Measurements from ENCODE around the gene FAM184B.
"Not testable (repeated sequence)": the region's sequence is repeated elsewhere in the genome, so short reads cannot be mapped to it uniquely, and the experiment has no call there.

FAM184B gene

DNA sequence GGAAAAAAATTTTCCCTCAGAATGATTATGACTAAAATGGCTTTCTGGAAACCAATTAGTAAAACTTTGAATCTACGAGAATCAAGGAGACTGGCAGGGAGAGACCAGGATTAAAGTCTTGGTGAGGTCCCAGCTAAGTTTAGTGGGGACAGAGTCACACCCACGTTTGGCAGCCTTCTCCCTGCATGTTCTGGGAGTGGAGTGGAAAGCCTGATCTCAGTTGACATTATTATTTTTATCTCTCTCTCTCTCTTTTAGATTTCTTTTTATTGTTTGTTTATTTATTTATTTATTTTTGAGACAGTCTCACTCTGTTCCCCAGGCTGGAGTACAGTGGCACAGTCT lies 99.2 kb downstream of the FAM184B start:
- no peak for DNase-seq (ENCODE audit: low read depth, low spot score)

DNA sequence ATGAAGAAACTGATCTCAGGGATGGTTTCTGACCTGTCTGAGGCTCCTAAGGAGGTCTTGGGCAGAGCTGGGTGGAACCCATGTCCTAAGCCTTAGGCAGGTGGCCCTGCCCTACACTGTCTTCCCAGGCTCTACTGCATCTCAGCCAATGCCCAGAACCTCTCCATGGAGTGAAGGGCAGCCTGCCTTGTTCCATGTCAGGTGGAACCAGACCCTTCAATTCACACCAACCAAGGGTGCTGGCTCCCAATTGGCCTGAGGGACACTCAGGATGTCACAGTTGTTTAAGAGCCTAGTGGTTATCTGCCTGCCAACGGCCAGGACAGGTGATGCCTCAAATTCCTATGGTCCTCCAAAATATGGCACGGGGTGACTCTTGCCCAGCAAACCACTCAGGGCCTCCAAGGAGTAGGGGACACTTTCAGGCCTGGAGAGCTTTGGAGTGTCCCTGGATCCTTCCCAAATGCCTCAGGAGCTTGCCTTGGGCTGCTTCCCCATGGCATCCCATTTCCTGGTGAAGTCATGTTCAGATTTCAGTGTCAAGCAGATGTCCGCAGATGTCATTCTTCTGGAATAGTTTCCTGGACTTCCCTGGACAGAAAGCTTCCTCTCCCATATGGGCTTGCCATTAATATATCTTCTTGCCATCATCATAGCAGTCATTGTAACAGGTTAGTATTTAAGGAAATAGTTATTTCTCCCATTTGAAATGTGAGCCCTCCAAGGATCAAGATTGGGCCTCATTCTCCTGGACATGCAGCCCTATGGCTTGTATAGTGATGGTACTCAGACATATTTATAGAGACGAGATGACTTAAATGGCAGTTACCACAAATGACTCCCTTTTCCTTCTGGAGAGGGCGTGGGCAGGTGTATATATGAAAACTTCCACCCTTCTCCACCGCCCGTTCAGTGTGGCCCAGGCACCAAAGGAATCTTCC lies 99.9 kb downstream of the FAM184B start:
- no peak for DNase-seq (ENCODE audit: low read depth, low spot score)

DNA sequence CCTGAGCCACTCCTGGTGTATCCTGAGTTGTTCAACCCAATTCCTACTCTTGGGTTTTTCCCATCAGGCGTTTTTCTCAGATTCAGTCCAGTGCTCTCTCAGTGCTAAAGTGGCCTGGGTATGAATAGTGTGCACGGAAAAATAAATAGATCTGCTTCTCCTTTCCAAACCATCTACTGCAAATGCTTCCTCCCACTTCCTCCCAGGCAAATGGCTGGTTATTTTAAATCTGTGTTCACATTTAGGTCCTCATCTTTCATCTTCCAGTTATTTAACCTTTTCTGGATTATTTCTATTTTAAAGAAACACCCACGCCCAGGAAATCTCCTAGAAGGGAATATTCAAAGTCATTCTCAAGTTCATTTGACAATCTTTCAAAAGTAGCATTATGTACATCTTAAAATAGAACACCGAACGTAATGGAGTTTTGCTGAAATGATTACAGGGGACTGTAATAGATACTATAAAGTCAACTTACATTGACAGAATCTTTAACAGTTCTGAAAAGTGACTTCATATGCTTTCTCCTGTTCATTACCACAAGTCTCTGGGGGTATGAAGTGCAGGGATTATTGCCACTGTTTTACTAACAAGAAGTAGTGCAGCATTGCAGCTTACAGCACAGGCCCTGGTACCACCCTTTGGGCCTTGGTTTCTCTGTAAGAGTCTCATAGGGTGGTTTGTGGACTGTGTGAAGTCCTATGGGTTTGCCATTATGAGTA lies 100.7 kb downstream of the FAM184B start:
- DNase-seq (ENCODE audit: low read depth, low spot score) = no peak

DNA sequence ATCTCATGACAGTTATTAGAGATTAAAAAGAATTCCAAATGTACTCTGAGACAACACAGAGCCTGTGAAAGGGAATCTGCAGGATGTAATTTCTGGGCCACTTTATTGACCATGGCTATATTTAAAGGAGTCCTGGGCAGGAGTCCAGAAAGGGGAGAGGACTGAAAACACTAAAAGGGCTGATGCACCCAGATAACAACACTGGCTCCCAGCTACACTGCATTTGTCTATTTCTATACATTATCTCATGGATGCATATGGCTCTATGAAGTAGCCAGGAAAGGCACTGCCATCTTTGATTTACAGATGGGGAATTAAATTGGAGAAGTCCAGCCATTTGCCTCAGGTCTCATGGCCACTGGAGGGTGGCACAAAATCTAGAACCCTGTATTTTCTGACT lies 111.0 kb downstream of the FAM184B start:
- DNase-seq (ENCODE audit: low read depth, low spot score) = no peak

DNA sequence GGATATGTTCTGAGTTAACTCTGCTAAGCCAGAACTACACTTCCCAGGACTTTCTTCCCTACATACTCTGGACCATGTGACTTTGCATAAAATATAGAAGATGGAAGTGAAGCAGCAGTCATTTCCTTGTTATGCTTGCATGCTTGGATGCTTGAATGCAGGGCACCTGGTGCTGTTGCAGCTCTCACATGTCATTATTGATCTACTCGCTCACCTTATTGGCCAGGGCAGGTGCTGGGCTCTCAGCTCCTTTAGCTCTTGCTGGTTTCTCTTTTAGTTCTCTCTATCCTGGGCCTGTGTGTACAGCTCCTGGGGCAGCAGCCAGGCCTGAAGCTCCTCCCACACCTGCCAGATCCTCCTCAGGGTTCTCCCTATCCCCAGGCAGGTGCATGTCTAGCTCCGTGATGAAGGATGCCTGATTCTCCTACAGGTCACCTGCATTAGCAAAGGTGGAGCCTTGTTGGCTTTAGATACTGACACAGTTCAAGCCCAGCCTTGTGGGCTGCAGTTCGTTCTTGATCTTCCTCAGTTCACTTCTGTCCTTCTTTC lies 113.7 kb downstream of the FAM184B start:
- no peak for DNase-seq (ENCODE audit: low read depth, low spot score)

DNA sequence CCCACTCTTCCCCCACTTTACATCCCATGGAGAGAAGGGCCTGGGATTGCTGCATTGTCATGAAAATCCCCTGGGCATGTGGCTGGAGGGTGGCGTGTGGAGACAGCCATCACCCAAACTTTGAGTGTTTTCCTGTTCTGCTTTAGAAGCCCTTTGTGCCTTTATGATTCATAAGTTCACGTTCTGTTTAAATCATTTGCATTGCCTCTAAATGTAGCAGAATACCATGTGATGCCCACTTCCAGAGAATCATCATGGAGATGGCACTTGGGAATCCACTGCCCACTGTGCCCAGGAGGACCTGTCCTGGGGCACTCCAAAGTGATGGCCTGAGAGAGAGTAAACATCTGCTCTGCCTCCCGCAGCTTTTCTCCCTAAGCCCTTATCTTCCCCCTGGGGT lies 114.2 kb downstream of the FAM184B start:
- DNase-seq (ENCODE audit: low read depth, low spot score) = no peak

DNA sequence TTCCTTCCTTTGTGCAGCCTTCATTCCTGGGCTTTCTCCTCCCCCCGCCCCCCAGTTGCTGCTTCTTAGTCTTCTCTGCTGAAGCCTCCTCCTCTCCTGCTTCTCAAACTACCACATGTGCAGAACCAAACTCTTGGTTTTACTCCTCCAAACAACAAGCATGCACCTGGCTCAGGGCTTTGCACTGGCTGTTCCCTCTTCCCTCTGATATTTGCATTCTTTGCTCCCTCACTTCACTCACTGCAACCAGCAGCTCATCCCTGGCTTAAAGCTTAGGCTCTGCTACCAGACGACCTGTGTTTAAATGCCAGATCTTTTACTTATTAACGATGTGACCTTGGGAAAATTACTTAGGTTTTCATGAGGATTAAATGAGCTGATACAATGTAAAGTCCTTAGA lies 115.6 kb downstream of the FAM184B start:
- no peak for DNase-seq (ENCODE audit: low read depth, low spot score)

DNA sequence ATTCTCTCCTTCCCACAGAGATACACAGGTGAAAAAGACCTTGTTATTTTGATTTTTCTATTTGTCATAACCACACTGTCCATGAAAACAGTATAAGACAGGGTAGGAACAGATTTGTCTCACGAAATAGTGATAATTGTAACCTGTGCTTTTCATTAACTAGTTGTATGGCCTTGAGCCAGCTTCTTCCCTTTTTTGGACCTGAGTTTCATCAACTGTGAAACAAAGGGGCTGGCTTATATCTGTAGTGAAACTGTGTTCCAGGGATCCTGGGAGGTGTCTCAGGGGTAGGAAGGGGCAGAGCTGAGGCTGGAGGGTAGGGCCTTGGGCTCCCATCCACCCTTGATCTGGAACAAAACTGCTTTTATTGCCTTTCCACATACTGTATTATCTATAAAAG lies 116.1 kb downstream of the FAM184B start:
- no peak for DNase-seq (ENCODE audit: low read depth, low spot score)

DNA sequence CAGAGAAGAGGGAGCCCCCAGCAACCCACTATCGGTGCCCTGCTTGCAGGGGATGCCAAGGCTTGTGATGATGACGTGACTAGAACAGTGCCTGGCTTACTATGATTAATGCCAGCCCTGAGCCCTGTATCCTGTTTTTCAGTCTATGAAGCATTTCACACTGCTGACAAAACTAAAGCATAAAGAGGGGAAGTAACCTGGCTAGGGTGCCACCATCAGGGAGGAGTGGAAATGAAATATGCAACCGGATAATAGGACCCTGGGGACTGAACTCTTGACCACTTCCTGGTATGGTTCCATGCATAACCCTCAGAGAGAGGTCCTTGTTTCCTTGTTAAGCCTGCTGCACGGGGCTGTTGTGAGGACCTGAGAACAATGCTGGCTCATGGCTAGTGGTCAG lies 116.7 kb downstream of the FAM184B start:
- no peak for DNase-seq (ENCODE audit: low read depth, low spot score)

DNA sequence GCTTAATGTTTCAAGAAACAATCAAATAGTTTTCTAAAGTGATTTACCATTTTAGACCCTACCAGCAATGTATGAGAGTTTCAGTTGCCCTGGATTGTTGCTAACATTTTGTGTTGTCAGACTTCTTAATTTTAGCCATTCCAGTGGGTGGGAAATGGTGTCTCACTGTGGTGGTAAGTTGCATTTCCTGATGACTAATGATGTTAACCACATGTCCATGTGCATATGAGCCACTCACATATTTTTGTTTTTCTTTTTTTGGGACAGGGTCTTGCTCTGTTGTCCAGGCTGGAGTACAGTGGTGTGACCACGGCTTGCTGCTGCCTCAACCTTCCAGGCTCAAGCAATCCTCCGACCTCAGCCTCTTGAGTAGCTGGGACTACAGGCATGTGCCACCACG lies 118.7 kb downstream of the FAM184B start:
- DNase-seq (ENCODE audit: low read depth, low spot score) = peak; percentile 24

DNA sequence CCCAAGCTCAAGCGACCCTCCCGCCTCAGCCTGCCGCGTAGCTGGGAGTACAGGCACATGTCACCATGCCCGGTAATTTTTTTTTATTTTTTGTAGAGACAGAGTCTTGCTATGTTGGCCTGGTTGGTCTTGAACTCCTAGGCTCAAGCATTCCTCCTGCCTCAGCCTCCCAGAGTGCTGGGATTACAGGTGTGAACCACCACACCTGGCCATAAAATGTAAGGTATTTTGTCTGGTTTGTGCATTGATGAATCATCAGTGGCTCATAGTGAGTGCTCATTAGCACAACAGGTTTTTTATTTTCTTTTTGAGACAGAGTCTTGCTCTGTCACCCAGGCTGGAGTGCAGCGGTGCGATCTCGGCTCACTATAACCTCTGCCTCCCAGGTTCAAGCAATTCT lies 122.2 kb downstream of the FAM184B start:
- not testable (repeated sequence) for DNase-seq (ENCODE audit: low read depth, low spot score)

DNA sequence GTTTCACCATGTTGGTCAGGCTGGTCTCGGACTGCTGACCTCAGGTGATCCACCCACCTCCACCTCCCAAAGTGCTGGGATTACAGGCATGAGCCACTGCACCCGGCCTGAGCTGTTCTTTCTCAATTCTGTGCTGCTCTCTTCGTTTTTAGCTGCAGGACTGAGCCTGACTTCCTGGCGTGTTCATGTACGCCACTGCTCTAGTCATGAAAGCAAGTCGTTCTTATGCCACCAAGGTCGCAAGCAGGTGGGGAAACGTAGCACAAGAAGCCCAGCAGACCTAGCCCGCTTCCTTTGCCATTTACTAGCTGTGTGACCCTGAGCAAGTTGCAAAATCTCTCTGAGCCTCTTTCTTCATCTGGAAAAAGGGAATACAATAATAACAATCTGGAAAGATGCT lies 123.6 kb downstream of the FAM184B start:
- no peak for DNase-seq (ENCODE audit: low read depth, low spot score)

DNA sequence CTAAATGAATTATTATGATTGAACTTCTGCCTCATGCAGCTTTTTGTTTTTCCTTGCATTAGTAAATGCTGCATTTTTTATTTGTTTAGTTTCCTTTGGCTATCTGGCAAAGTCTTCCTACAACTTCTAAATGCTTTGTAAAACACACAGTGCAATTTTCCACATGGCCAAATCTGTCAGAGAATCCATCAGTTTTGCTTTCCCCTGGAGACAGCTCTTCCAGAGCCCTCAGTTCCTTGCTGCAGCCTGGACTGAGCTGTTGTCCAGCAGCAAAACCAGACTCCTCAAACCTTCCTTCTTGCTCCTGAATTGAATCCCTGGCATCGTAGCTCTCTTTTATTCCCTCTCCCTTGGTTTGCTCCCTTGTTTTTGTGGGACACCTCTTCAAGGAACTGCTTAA lies 124.3 kb downstream of the FAM184B start:
- no peak for DNase-seq (ENCODE audit: low read depth, low spot score)

DNA sequence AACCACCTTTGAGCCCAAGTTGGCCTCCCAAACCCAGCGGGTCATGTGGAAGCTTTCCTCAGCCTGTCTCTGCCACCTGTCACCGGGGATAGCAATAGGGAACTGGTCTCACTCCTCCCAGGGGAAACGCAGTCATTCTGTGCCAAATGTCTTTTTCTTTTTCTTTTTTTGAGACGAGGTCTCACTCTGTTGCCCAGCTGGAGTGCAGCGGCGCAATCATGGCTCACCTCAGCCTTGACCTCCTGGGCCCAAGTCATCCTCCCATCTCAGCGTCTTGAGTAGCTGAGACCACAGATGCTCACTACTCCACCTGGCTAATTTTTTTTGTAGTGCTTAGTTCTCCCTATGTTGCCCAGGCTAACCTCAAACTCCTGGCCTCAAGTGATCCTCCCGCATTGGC lies 126.7 kb downstream of the FAM184B start:
- no peak for DNase-seq (ENCODE audit: low read depth, low spot score)

DNA sequence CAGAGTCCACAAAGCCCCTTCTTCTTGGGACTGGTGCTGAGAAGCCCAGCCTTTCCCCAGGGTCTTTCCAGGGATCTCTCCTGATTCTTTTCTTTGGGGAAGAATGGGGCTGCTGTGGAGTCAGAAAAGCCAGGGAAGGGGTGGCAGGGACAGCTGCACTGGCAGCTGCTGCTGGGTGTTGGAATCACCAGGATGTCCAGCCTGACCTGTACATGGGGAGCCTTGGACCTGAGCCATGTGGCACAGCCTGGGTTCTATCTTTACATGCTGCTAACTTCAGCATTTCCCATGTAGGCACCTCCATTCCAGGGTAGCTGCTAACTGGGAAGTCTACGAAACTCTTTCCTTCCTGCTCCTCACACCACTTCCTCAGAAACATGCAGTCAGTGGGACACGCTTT lies 131.0 kb downstream of the FAM184B start:
- DNase-seq (ENCODE audit: low read depth, low spot score) = no peak

DNA sequence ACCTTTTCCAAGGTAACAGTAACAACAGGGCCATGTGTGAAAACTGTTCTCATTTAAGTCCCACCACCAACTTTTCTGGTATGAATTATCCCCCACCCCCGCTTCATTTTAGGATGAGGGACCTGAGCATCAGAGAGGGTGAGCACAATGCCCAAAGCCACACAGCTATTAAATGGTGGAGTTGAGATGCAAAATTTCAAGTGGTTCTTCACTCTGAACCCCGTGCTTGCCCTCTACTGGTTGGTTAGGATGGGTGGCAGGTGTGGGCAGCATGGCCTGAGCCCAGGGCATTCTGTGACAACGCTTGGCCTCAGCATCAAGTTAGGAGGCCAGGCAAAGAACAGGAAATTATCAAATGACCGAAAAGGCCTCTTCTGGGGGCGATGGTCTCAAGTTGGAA lies 133.5 kb downstream of the FAM184B start:
- no peak for DNase-seq (ENCODE audit: low read depth, low spot score)

DNA sequence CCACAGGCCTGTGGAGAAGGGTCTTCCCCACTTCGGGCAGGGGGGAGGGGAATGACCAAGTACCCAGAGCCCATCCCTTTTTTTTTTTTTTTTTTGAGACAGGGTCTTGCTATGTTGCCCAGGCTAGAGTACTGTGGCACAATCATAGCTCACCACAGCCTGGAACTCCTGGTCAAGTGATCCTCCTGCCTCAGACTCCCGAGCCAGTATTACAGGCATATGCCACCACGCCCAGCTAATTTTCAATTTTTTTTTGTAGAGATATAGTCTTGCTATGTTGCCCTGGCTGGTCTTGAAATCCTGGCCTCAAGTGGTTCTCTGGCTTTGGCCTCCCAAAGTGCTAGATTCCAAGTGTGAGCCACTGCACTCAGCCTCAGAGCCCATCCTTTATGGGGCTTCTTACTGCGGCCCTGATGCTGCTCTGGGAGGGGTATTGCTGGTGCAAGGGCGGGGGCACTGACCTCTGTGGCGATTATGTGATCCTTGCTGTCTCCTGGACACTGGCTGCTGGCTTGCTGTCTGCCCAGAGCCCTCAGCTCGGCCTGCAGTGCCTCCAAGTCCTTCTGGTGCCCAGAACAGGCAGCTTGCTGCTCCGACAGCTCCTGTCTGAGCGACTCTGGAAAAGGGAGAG lies 134.1 kb downstream of the FAM184B start:
- DNase-seq (ENCODE audit: low read depth, low spot score) = no peak

DNA sequence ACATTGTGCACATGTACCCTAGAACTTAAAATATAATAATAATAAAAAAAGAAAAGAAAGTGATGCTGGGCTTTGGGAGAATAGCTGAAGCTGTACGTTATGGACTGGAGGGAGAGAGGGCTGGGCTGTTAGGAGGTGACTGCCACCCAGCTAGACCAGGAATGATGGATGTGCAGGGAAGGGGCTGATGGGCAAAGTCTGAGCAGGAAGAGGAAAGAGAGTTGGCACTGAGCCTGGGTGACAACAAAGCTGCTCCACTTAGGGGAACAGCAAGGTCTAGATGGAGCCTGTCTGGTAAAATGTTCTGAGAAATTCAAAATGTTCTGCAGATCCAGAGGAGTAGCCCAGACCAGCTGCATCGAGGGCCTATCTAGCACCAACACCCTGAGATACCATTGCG lies 134.7 kb downstream of the FAM184B start:
- no peak for DNase-seq (ENCODE audit: low read depth, low spot score)

DNA sequence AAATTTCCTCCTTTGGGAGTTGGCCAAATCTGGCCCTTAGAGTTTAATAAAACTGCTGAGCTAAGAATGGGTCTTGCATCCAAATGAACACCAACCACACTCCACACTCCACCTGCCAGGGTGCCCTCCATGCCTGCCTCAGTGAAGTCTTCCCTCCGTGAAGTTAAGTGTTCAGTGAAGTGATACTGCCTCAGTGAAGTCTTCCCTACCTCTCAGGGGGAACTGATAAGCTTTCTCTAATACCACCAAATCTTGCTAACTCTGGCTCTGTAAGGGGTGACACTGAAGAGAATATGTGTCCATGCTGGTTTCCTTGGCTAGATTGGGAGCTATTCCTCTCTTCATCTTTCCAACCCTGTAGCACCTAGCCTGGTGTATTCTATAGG lies 139.0 kb downstream of the FAM184B start:
- no peak for DNase-seq (ENCODE audit: low read depth, low spot score)

DNA sequence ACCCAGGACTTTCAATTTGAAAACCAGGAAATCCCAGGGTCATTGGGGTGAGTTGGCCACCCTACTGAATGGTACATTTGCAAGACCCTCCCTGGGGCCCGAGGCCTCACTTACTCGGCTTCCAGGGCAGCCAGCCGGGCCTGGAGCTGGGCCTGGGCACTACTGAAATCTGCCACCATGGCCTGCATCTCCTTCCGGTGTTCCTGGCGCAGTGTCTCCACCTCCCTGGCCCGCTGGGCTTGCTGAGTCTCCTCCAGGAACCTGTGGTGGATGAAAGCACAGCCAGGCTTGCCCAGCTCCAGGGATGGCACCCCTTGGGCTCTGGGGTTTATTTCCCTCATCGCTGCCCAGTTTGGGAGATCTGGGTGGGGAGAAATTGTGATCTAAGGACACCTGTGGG lies 142.3 kb downstream of the FAM184B start:
- DNase-seq (ENCODE audit: low read depth, low spot score) = no peak

DNA sequence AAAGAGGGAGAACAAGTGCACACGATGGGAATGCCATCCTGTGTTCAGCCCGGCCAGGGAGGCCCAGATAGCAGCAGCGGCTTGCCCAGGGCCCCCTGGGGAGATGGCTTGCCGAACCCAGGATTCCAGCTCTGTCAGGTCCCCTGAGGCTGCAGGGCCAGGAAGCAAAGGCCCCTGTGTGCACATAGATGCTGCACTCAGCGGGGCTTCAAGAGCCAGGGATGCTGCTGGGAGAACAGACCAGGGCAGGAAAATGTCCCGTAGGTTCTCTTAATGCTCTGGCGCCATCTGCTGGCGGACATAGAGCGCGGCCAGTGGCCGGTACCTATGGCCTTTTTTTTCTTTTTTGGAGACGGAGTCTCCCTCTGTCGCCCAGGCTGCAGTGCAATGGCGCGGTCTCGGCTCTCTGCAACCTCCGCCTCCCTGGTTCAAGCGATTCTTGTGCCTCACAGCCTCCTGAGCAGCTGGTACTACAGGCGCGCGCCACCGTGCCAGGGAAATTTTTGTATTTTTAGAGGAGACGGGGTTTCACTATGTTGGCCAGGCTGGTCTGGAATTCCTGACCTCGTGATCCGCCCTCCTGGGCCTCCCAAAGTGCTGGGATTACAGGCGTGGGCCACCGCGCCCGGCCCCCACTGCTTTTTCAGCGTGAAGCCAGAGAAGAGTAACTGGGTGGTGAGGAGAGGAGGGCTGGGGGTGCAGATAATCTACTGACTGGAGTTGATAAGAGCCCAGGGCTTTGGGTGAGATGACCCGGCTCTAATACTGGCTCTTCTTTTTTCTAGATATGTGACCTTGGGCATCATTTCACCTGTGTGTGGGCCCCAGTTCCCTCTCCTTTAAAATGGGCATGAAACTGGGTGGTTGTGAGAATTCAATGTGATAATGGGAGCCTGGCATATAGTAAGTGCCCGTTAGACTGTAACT lies 144.5 kb downstream of the FAM184B start:
- DNase-seq (ENCODE audit: low read depth, low spot score) = peak; percentile 89

All from astrocyte of the hippocampus (primary cell).